Endothelial cell of umbilical vein (primary cell): ENCODE measurements around the gene MISP. TPM values are rescaled to one million over a fixed set of nuclear protein-coding genes. Genes with fewer than 3 reads are reported as not detected.

Experiments used
- BruUV-seq: library from RNA; stranded (reverse); fragments of 400-500 nt; replicated peaks from 2 replicates; lab custom pipeline; 2021; lab: Mats Ljungman, UMichigan
- CTCF ChIA-PET: fragments of 300-600, 350-600 bp; sonication (Branson Sonifier 250); formaldehyde crosslinking; loops from one replicate; lab custom pipeline; 2021; ENCODE audit warnings: antibody characterized with exemption, inconsistent platforms; lab: Charles Lee
- POLR2A ChIA-PET: fragments of 300-600, 350-600 bp; sonication (Branson Sonifier 250); formaldehyde crosslinking; loops from one replicate; lab custom pipeline; 2021; ENCODE audit warnings: antibody characterized with exemption, inconsistent platforms; lab: Charles Lee
- DNase-seq: peaks from one replicate; pipeline ENCODE4 v3.0.0-alpha.2; 2011; ENCODE audit warnings: low read depth, low spot score
- FAIRE-seq: peaks from 2 replicates; lab custom pipeline; 2011; peaks lifted over from hg19 to GRCh38; lab: Jason Lieb, UNC
- H2AFZ ChIP-seq: 2 replicates; pipeline ENCODE4 v1.6.0; 2012; ENCODE audit warnings: low read depth, low read length, control low read depth, inconsistent platforms
- H3K27ac ChIP-seq: 2 replicates; pipeline ENCODE4 v1.5.1; 2011; ENCODE audit warnings: low read depth, mild to moderate bottlenecking, control low read depth, low read length, moderate library complexity; ENCODE audit not compliant: insufficient read depth
- H3K27me3 ChIP-seq, 2 experiments: 2 replicates each; pipeline versions ENCODE4 v1.6.0 to v1.6.1; 2011; ENCODE audit warnings: low read length in 2 of 2, mixed read lengths in 1 of 2; ENCODE audit not compliant: control insufficient read depth in 2 of 2, insufficient read depth in 2 of 2
- H3K36me3 ChIP-seq, 2 experiments: 2 replicates in 1 of 2; 3 replicates in 1 of 2; pipeline ENCODE4 v1.5.1; 2011; ENCODE audit warnings: low read length in 2 of 2, mild to moderate bottlenecking in 1 of 2, moderate library complexity in 1 of 2; ENCODE audit not compliant: control insufficient read depth in 2 of 2, insufficient read depth in 2 of 2; ENCODE audit errors: extremely low read depth in 1 of 2
- H3K4me1 ChIP-seq: 3 replicates; pipeline ENCODE4 v1.5.1; 2011; ENCODE audit warnings: mild to moderate bottlenecking, low read length; ENCODE audit not compliant: control insufficient read depth, insufficient read depth; ENCODE audit errors: extremely low read depth
- H3K4me2 ChIP-seq: 2 replicates; pipeline ENCODE4 v1.6.1; 2011; ENCODE audit warnings: low read length, control low read depth, mixed read lengths; ENCODE audit not compliant: insufficient read depth
- H3K4me3 ChIP-seq, 3 experiments: fragments of 200-600 bp in 1 of 3; sonication (generic), shearing (Covaris generic) in 1 of 3; replicated peaks in 1 of 3; 2 replicates each; pipeline ENCODE4 v1.5.1; 2011 to 2016; ENCODE audit warnings: control low read depth in 3 of 3, low read length in 3 of 3, mild to moderate bottlenecking in 2 of 3, inconsistent platforms in 1 of 3, low read depth in 1 of 3, moderate library complexity in 1 of 3; ENCODE audit not compliant: insufficient read depth in 1 of 3
- H3K79me2 ChIP-seq: 2 replicates; pipeline ENCODE4 v1.6.0; 2012; ENCODE audit warnings: low read length, inconsistent platforms; ENCODE audit not compliant: control insufficient read depth, insufficient read depth
- H3K9ac ChIP-seq: replicated peaks from 2 replicates; pipeline ENCODE3; 2011; ENCODE audit warnings: low read length, control low read depth; ENCODE audit not compliant: insufficient read depth; ENCODE audit errors: extremely low read depth
- H3K9me1 ChIP-seq: replicated peaks from 3 replicates; pipeline ENCODE4 v1.6.0; 2011; ENCODE audit warnings: mild to moderate bottlenecking, low read length; ENCODE audit not compliant: control insufficient read depth, insufficient read depth; ENCODE audit errors: extremely low read depth
- H3K9me3 ChIP-seq: replicated peaks from 2 replicates; pipeline ENCODE4 v1.5.1; 2012; ENCODE audit warnings: low read length, inconsistent platforms; ENCODE audit not compliant: control insufficient read depth, insufficient read depth
- H4K20me1 ChIP-seq: replicated peaks from 2 replicates; pipeline ENCODE3; 2011; ENCODE audit warnings: mild to moderate bottlenecking, low read length; ENCODE audit not compliant: control insufficient read depth, insufficient read depth; ENCODE audit errors: extremely low read depth
- CTCF ChIP-seq, 2 donors: IDR thresholded peaks; 1 replicate in 1 of 2; 2 replicates in 1 of 2; pipeline ENCODE4 v1.5.1; 2011; ENCODE audit warnings: low read length in 2 of 2, mild to moderate bottlenecking in 2 of 2, moderate library complexity in 2 of 2, control low read depth in 1 of 2, inconsistent platforms in 1 of 2, low read depth in 1 of 2; ENCODE audit not compliant: insufficient read depth in 1 of 2; ENCODE audit errors: extremely low read depth in 1 of 2
- EZH2 ChIP-seq: IDR thresholded peaks from 2 replicates; pipeline ENCODE4 v1.6.1; 2012; ENCODE audit warnings: borderline replicate concordance, low read depth, mild to moderate bottlenecking, moderate library complexity, low read length, inconsistent platforms; ENCODE audit not compliant: severe bottlenecking
- FOS ChIP-seq: IDR thresholded peaks from 2 replicates; pipeline ENCODE4 v1.6.1; 2011; ENCODE audit warnings: mild to moderate bottlenecking, low read length, moderate library complexity, borderline replicate concordance; ENCODE audit not compliant: insufficient read depth
- GATA2 ChIP-seq: IDR thresholded peaks from 2 replicates; pipeline ENCODE4 v1.7.0; 2011; ENCODE audit warnings: low read depth, mild to moderate bottlenecking, moderate library complexity, mixed read lengths, low read length; ENCODE audit not compliant: insufficient read length, insufficient read depth
- JUN ChIP-seq: IDR thresholded peaks from 2 replicates; pipeline ENCODE4 v1.6.1; 2011; ENCODE audit warnings: borderline replicate concordance, low read depth; ENCODE audit not compliant: insufficient read length, insufficient read depth
- MYC ChIP-seq: IDR thresholded peaks from one replicate; pipeline ENCODE4 v1.6.1; 2011; ENCODE audit warnings: mild to moderate bottlenecking, low read depth, low read length
- POLR2A ChIP-seq: IDR thresholded peaks from 2 replicates; pipeline ENCODE4 v1.6.1; 2012; ENCODE audit warnings: low read depth, mild to moderate bottlenecking, control low read depth, low read length
- POLR2AphosphoS5 ChIP-seq: IDR thresholded peaks from 2 replicates; pipeline ENCODE4 v1.6.1; 2012; ENCODE audit warnings: low read depth, mild to moderate bottlenecking, control low read depth, low read length, moderate library complexity; ENCODE audit not compliant: insufficient read depth
- dilution Hi-C: fragments of 300-500 bp; cut with MboI; formaldehyde crosslinking; loops from one replicate; pipeline ENCODE4 v1.15.0; 2019; ENCODE audit warnings: low sequenced_read_pairs; ENCODE audit not compliant: extremely low pct_ligation_motif_present
- intact Hi-C: fragments of 100-400 bp; cut with micrococcal nuclease; formaldehyde crosslinking; loops from one replicate; pipeline ENCODE4 v1.10.0; 2022
- polyA plus RNA-seq, 4 experiments: library from polyadenylated mRNA; depleted of rRNA in 3 of 4; stranded (reverse) in 3 of 4; unstranded in 1 of 4; fragments of >200 nt; gene quantifications; 2 replicates each; pipeline versions ENCODE4 v1.2.1 to v1.2.3, GENCODE V29; 2011 to 2012; ENCODE audit warnings: missing spikeins in 1 of 4
- total RNA-seq: library from RNA; stranded (reverse); gene quantifications from 2 replicates; pipeline ENCODE4 v1.2.3, GENCODE V29; 2021
- TF ChIP-seq, protein P1 (sequence below): IDR thresholded peaks from 2 replicates; pipeline ENCODE4 v1.6.1; 2011; ENCODE audit not compliant: insufficient read depth, insufficient read length

The MISP gene
- total and polyA plus RNA-seq, 2 donors (not counting 3 experiments of a cell fraction or from before 2014, with no cell fraction given): not detected

- intact Hi-C loops: no loop called here
- POLR2A ChIA-PET: no interaction called here
- no TSS peak for BruUV-seq
- Histone ChIP-seq H2AFZ (no peak overlapping the region), H3K9me1 (no peaks in the 10 kb centered on the region), H3K4me1 (no peaks in the 10 kb centered on the region), H4K20me1 (no peaks in the 10 kb centered on the region), H3K27me3 (no peaks in the 10 kb centered on the region), H3K79me2 (no peaks in the 10 kb centered on the region), H3K4me2 (no peak overlapping the region), H3K9ac (no peak overlapping the region), H3K36me3 (no peaks in the 10 kb centered on the region), H3K27ac (no peak overlapping the region), H3K4me3 (no peak overlapping the region), H3K9me3 (no peaks in the 10 kb centered on the region)
- TF ChIP-seq FOS: peak; percentile 10
- TF ChIP-seq CTCF (IDR thresholded peaks at IDR 0.05; ENCODE audit: extremely low read depth in 1 of 2, insufficient read depth in 1 of 2, low read depth in 1 of 2, low read length in 2 of 2): no peak
- TF ChIP-seq, protein P1, sequence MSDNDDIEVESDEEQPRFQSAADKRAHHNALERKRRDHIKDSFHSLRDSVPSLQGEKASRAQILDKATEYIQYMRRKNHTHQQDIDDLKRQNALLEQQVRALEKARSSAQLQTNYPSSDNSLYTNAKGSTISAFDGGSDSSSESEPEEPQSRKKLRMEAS: no peak
- no peak for TF ChIP-seq EZH2
- TF ChIP-seq GATA2: no peak
- TF ChIP-seq POLR2A: no peak
- TF ChIP-seq JUN: peak; percentile 20
- no peak for TF ChIP-seq POLR2AphosphoS5
- no peak for TF ChIP-seq MYC
- peak; percentile 40 for FAIRE-seq
- dilution Hi-C loops: no loop called here
- peak; percentile 35 for DNase-seq
- CTCF ChIA-PET: no interaction called here
These were observed 5.3 kb downstream of the MISP start for GRCh38 chr19:756236-756635.
